ENCODE results near the gene GRAMD1B. TPM values are rescaled to one million over a fixed set of nuclear protein-coding genes. Genes with fewer than 3 reads are reported as not detected.

Gene GRAMD1B
- total and polyA plus RNA-seq, 8 donors = 1.1 to 4.8 (median 2.2) TPM

DNA sequence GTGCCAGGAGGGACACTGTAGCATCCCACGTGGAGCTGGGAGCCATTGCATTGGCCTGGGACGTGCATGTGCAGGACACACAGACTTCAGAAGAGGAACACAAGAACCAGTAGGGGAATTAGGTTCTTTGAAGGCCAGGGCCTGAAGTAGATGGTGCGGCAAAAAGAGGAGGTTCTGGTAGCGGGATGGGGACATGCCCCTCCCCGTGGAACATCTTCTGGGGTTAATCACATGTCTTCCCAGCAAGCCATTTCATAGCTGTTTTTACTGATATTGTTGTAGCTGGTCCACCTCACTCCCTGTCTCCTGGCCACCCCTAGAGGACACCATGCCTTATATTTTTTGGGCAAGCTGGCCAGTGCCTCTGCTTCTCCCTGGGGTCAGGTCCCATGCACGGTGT is 150.1 kb downstream of the GRAMD1B start:
- intact Hi-C loops (cut with DNase I) = no loop called here
- Histone ChIP-seq H3K27ac (no peak overlapping the region), H3K9me3 (no peaks in the 10 kb centered on the region), H3K4me3 (no peak overlapping the region), H3K36me3 (no peaks in the 10 kb centered on the region), H3K4me1 (peaks cover 0 to 3% (median 0%) of the 10 kb centered on the region in 3 donors), H3K27me3 (peaks cover 0 to 5% (median 2%) of the 10 kb centered on the region in 4 donors)
- no peak for ATAC-seq
- DNase-seq = no peak
- TF ChIP-seq, protein P1, sequence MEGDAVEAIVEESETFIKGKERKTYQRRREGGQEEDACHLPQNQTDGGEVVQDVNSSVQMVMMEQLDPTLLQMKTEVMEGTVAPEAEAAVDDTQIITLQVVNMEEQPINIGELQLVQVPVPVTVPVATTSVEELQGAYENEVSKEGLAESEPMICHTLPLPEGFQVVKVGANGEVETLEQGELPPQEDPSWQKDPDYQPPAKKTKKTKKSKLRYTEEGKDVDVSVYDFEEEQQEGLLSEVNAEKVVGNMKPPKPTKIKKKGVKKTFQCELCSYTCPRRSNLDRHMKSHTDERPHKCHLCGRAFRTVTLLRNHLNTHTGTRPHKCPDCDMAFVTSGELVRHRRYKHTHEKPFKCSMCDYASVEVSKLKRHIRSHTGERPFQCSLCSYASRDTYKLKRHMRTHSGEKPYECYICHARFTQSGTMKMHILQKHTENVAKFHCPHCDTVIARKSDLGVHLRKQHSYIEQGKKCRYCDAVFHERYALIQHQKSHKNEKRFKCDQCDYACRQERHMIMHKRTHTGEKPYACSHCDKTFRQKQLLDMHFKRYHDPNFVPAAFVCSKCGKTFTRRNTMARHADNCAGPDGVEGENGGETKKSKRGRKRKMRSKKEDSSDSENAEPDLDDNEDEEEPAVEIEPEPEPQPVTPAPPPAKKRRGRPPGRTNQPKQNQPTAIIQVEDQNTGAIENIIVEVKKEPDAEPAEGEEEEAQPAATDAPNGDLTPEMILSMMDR (IDR thresholded peaks at IDR 0.05) = no peak
- FAIRE-seq = no peak
- 84 to 89% methylated on average over 6 of the region's 6 CpGs for WGBS, 2 donors

DNA sequence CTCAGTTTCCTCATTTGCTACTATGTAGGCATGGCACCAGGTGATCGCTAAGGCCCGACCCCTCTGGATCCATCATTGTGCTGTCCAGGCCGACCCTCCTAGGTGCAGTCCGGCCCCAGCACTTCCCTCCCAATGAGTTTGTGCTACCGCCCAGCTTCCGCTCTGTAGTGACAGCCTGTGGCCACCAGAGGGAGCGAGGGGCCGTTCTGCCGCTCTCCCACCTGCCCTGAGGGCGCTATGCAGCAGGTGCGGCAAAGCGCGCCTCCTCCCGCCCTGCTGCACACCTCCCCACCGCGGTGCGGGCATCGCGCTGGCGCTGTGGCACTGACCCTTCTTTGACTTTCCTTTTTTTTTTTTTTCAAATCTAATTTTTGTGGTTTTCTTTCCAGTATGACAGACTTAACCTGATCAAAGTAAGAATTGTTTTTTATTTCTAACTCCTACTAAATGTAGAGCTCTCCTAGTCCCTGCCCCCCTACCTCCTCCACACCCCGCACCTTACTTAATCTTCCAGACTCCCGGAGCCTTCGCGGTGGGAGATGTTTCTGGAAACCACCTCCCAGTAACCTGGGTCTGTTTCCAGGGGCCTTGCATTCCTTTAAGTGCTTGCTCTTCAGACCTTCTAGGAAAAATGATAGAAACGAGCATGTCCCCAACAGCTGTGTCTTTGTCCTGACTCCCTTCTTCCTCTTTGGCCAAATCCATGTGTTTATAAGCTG is 150.6 kb downstream of the GRAMD1B start:
- Histone ChIP-seq H3K27ac (no peak overlapping the region), H3K27me3 (peaks cover 0 to 5% (median 2%) of the 10 kb centered on the region in 4 donors), H3K36me3 (no peaks in the 10 kb centered on the region), H3K9me3 (no peaks in the 10 kb centered on the region), H3K4me1 (peaks cover 0 to 3% (median 0%) of the 10 kb centered on the region in 3 donors), H3K4me3 (no peak overlapping the region)
- intact Hi-C loops (cut with DNase I) = no loop called here
- TF ChIP-seq, protein P1 (IDR thresholded peaks at IDR 0.05) = peak; percentile 84 to 95 (median 92)
- no peak for FAIRE-seq
- 4 to 6% methylated on average over 25 of the region's 25 CpGs for WGBS, 2 donors
- ATAC-seq = peak; percentile 88 to 98 (median 94)
- DNase-seq = peak; percentile 63 to 91 (median 78)

DNA sequence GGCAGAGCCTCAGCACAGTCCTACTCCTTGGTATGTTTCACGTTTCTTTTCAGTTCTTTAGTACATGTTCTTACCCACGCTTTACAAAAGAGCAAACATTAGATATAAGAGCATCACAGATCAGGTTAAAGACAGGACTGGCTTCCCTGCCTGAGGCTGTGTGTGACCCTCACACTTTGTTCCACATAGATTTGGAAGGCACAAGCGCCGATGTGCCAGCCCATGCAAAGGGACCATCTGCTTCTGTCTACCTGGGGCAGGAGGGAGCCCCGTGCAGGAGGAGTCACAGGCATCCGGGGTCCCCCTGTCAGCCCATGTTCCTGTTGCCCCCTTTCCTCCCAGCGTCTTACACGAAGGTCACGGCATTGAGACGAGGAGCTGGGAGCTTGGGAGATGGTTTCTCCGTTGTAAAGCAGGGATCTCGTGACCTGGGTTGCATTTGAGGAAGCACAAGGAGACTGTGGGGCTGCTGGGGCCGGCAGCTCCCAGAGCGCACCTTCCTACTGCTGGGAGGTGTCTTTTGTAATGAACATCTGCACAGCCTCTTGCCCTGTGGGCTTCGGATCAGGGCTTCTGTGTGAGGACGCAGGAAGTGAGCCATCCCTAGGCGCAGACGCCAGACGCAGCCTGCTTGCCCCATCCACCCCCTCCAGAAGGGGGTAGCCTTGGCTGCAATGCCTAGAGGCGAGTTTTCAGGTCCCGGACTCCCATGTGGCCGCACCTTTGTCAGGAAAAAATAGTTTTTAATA is 151.8 kb downstream of the GRAMD1B start:
- TF ChIP-seq, protein P1 (IDR thresholded peaks at IDR 0.05) = no peak
- H3K4me3 ChIP-seq = no peak overlapping the region
- H3K9me3 ChIP-seq = no peaks in the 10 kb centered on the region
- no peak overlapping the region for H3K27ac ChIP-seq
- ATAC-seq (no peak), DNase-seq (no peak), FAIRE-seq (no peak)
- no peaks in the 10 kb centered on the region for H3K36me3 ChIP-seq
- H3K27me3 ChIP-seq = no peaks in the 10 kb centered on the region
- intact Hi-C loops (cut with DNase I) = no loop called here
- 78 to 85% methylated on average over 22 of the region's 22 CpGs for WGBS, 2 donors
- H3K4me1 ChIP-seq = peaks cover 0 to 3% (median 0%) of the 10 kb centered on the region in 3 donors

DNA sequence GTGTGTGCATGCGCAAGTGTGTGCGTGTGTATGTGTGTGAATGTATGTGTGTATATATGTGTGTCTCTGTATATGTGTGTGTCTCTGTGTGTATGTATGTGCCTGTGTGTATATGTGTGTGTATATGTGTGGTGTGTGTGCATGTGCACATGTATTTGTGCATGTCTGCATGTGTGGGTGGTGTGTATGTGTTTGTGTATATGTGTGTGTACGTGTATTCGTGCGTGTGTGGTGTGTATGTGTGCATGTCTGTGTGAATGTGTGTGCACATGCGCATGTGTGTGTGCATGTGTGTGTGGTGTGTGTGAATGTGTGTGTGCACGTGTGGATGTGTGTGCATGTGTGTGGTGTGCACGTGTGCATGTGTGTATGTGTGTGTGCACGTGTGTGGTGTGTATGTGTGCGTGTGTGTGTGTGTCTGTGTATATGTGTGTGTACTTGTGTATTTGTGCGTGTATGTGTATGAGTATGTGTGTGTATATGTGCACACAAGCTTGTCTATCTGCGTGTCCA is 153.0 kb downstream of the GRAMD1B start:
- no peaks in the 10 kb centered on the region for H3K9me3 ChIP-seq
- WGBS, 2 donors = 84 to 86% methylated on average over 12 of the region's 12 CpGs
- H3K27ac ChIP-seq = no peak overlapping the region
- TF ChIP-seq, protein P1 (IDR thresholded peaks at IDR 0.05) = no peak
- intact Hi-C loops (cut with DNase I) = no loop called here
- H3K36me3 ChIP-seq = no peaks in the 10 kb centered on the region
- FAIRE-seq (no peak), DNase-seq (no peak), ATAC-seq (no peak)
- no peak overlapping the region for H3K4me3 ChIP-seq
- no peaks in the 10 kb centered on the region for H3K27me3 ChIP-seq
- peaks cover 0 to 5% (median 0%) of the 10 kb centered on the region in 3 donors for H3K4me1 ChIP-seq
